ENCODE measurements around the gene GLMP.

Gene GLMP

DNA sequence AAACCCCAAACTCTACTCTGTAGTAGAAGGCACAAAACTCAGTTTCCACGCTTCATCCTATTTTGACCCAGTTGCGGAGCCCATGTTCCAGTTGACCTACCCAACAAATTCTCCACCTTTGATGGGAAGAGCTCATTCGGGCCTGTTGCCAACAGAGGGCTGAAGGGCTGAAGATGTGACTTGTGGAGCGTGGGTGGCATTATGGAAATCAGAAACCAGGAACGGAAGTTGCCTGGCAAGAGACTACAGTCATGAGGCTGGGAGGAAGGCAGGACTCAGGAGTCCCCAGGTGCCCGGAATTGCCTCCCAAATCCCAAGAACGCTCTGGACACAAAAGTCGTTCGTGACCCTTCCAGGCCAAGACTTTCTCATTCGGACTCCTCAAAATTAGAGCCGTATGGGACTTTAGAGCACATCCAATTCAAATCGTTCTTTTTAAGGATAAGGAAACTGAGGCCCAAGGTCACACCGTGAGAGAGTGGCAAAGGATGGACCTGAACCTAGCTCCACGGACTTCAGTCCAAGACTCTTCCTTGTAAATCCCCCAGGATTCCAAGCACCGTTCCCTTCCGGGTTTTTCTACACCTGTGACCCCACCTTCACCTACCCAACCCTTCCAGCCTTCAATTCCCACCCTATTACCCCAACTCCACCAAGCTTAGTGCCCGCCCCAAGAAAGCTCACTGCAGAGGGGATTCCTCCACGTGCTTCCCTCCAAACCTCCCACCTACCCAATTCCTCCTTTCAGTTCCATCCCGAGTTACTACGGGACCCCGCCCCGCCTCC lies 13.6 kb downstream of the GLMP start:
- Histone ChIP-seq H3K9me3 (ENCODE audit: control insufficient read depth, insufficient read depth, low read length) (no peaks in the 10 kb centered on the region), H3K9ac (ENCODE audit: low read depth, low read length) (peak overlapping the region; percentile 56), H3K4me1 (ENCODE audit: insufficient read depth, low read length) (peaks cover 8% of the 10 kb centered on the region; the same call in 1 of the 2 replicates), H3K36me3 (ENCODE audit: insufficient read depth, low read length) (peaks cover 18% of the 10 kb centered on the region)

DNA sequence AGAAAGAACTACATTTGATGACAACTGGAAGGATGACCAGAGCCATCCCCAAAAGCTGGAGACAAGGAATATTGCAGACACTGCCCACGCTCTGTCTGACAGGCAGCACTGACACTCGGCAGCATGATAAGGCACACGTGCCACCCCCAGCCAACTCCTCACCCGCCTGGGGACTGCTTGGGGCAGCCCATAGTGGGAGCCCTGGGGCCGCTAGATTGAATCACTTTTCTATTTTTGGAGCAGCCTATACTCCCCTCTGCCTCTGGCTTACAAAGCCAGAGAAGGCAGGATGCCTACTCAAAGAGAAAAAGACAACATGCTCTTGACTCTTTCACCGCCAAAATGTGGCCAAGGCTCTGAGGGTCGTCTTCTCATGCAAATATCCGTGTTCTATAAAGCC lies 14.2 kb downstream of the GLMP start:
- Histone ChIP-seq H3K4me1 (ENCODE audit: insufficient read depth, low read length) (peaks cover 8% of the 10 kb centered on the region; the same call in 1 of the 2 replicates), H3K9ac (ENCODE audit: low read depth, low read length) (peak overlapping the region; percentile 56), H3K9me3 (ENCODE audit: control insufficient read depth, insufficient read depth, low read length) (no peaks in the 10 kb centered on the region), H3K36me3 (ENCODE audit: insufficient read depth, low read length) (peaks cover 21% of the 10 kb centered on the region)

GRCh38 chr1:156279837-156280236 lies 15.6 kb downstream of the GLMP start:
- Histone ChIP-seq H3K36me3 (ENCODE audit: insufficient read depth, low read length) (peaks cover 30% of the 10 kb centered on the region), H3K9ac (ENCODE audit: low read depth, low read length) (no peak overlapping the region), H3K9me3 (ENCODE audit: control insufficient read depth, insufficient read depth, low read length) (no peaks in the 10 kb centered on the region), H3K4me1 (ENCODE audit: insufficient read depth, low read length) (peaks cover 8% of the 10 kb centered on the region; the same call in 1 of the 2 replicates)

- peaks cover 48% of the 10 kb centered on the region for H3K36me3 ChIP-seq (ENCODE audit: insufficient read depth, low read length)
Measured at GRCh38 chr1:156276966-156277381, 18.5 kb downstream of the GLMP start.

GRCh38 chr1:156276532-156276931 lies 18.9 kb downstream of the GLMP start:
- no peaks in the 10 kb centered on the region for H3K4me1 ChIP-seq (ENCODE audit: insufficient read depth, low read length)
- H3K9me3 ChIP-seq (ENCODE audit: control insufficient read depth, insufficient read depth, low read length) = no peaks in the 10 kb centered on the region
- H3K36me3 ChIP-seq (ENCODE audit: insufficient read depth, low read length) = peaks cover 48% of the 10 kb centered on the region
- H3K9ac ChIP-seq (ENCODE audit: low read depth, low read length) = no peak overlapping the region

More at GRCh38 chr1:156276966-156277381, 18.5 kb downstream of the GLMP start:
- H3K9me3 ChIP-seq (ENCODE audit: control insufficient read depth, insufficient read depth, low read length) = no peaks in the 10 kb centered on the region
- H3K9ac ChIP-seq (ENCODE audit: low read depth, low read length) = no peak overlapping the region
- no peaks in the 10 kb centered on the region for H3K4me1 ChIP-seq (ENCODE audit: insufficient read depth, low read length)

DNA sequence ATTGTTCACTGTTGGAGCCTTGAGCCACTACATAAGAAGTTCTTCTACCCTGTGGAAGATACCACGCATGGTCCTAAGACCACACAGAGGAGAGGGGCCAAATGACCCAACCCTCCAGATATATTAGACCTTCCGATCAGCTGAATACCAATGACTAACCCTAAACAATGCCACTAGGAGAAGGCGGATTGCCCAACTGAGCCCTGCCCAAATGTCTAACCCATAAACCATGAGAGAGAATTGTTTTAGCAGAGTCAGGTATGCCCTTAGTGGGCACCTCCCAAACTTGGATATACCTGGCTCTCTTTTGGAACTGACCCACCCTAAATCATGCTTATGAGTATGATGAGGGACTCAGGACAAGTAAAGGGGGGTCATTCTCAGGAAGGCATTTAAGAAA lies 25.2 kb downstream of the GLMP start:
- Histone ChIP-seq H3K36me3 (ENCODE audit: insufficient read depth, low read length) (peaks cover 54% of the 10 kb centered on the region), H3K9ac (ENCODE audit: low read depth, low read length) (no peak overlapping the region), H3K4me1 (ENCODE audit: insufficient read depth, low read length) (no peaks in the 10 kb centered on the region), H3K9me3 (ENCODE audit: control insufficient read depth, insufficient read depth, low read length) (no peaks in the 10 kb centered on the region)

DNA sequence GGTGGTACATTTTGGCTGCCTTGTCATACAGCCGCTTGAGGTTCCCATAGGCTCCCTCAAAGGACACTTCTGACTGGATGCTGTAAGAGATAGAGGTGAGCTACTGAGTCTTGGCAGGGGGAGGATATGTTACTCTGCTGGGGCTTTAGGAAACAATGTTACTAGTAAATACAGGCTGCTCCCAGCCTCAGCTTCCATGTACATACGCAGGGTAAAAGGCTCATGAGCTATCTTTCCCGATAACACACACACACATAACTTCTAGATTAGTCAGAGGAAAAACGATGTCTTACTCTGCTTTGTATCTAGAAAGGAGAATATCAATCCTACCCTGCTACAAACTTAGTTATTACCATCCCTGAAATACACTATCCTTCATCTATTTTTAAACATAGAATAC lies 27.1 kb downstream of the GLMP start:
- no peaks in the 10 kb centered on the region for H3K4me1 ChIP-seq (ENCODE audit: insufficient read depth, low read length)
- no peak overlapping the region for H3K9ac ChIP-seq (ENCODE audit: low read depth, low read length)
- H3K36me3 ChIP-seq (ENCODE audit: insufficient read depth, low read length) = peaks cover 43% of the 10 kb centered on the region
- H3K9me3 ChIP-seq (ENCODE audit: control insufficient read depth, insufficient read depth, low read length) = no peaks in the 10 kb centered on the region

GRCh38 chr1:156266051-156266450 lies 29.4 kb downstream of the GLMP start:
- no peaks in the 10 kb centered on the region for H3K4me1 ChIP-seq (ENCODE audit: insufficient read depth, low read length)
- no peak overlapping the region for H3K9ac ChIP-seq (ENCODE audit: low read depth, low read length)
- no peaks in the 10 kb centered on the region for H3K9me3 ChIP-seq (ENCODE audit: control insufficient read depth, insufficient read depth, low read length)
- peaks cover 46% of the 10 kb centered on the region for H3K36me3 ChIP-seq (ENCODE audit: insufficient read depth, low read length)

DNA sequence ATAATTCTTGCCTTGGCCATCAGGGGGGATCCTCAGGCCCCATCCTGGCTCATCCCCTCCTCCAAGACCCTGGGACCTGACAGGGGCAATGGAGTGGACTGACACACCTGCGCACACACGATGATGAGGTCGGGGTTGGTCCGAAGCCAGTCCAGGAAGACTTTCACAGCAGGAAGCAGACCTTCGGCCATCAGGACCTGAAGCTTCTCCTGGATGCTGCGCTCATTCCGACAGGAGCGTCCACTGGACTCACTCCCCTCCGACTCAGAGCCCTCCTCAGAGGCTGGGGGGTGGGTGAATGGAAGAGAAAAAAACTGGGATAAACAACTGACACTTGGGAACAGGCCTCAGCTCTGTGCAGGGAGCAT lies 32.2 kb downstream of the GLMP start:
- H3K4me1 ChIP-seq (ENCODE audit: insufficient read depth, low read length) = no peaks in the 10 kb centered on the region
- H3K36me3 ChIP-seq (ENCODE audit: insufficient read depth, low read length) = peaks cover 57% of the 10 kb centered on the region
- H3K9ac ChIP-seq (ENCODE audit: low read depth, low read length) = no peak overlapping the region
- no peaks in the 10 kb centered on the region for H3K9me3 ChIP-seq (ENCODE audit: control insufficient read depth, insufficient read depth, low read length)

- Histone ChIP-seq H3K36me3 (ENCODE audit: insufficient read depth, low read length) (peaks cover 58% of the 10 kb centered on the region), H3K9ac (ENCODE audit: low read depth, low read length) (no peak overlapping the region), H3K9me3 (ENCODE audit: control insufficient read depth, insufficient read depth, low read length) (no peaks in the 10 kb centered on the region), H3K4me1 (ENCODE audit: insufficient read depth, low read length) (no peaks in the 10 kb centered on the region)
Measured at GRCh38 chr1:156262461-156263287, 32.8 kb downstream of the GLMP start.

DNA sequence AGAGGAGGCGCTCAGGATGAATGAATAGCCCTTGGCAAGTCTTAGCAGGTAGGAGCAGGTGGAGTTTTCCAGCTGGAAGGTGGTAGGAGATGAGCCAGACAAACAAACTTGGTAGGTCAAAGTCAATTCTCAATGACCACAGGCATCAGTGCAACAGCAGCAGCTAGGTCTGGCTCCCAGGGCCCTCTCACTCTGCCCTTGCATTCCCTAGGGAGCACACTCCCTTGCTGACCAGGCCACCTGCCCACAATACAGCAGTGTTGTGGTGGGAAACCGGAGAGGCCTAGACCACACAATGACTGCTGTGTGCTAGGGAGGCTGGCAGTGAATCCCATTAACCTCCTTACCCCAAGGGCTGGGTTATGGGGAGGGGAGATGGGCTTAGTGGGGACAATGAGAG lies 34.6 kb downstream of the GLMP start:
- H3K36me3 ChIP-seq (ENCODE audit: insufficient read depth, low read length) = peaks cover 64% of the 10 kb centered on the region
- H3K9ac ChIP-seq (ENCODE audit: low read depth, low read length) = no peak overlapping the region
- H3K9me3 ChIP-seq (ENCODE audit: control insufficient read depth, insufficient read depth, low read length) = no peaks in the 10 kb centered on the region
- no peaks in the 10 kb centered on the region for H3K4me1 ChIP-seq (ENCODE audit: insufficient read depth, low read length)

DNA sequence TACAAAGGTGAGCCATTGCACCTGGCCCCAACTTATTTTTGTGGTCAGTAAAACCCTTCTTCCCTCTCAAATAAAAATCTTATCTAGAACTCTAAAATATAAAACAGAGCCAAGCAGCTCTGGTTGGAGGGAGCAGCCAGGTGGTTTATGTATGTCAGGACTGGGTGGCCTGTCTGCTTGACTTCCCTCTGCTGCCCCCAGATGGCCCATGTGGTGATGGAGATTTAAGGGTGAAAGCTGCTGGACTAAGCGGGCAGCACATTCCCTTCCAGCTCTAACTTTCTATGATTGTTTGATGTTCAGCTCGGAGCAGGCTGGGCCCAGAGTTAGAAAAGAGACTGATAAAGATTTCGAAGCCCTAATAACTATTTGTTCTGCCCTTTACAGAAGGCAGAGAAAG lies 35.7 kb downstream of the GLMP start:
- Histone ChIP-seq H3K36me3 (ENCODE audit: insufficient read depth, low read length) (peaks cover 60% of the 10 kb centered on the region), H3K9me3 (ENCODE audit: control insufficient read depth, insufficient read depth, low read length) (no peaks in the 10 kb centered on the region), H3K4me1 (ENCODE audit: insufficient read depth, low read length) (no peaks in the 10 kb centered on the region), H3K9ac (ENCODE audit: low read depth, low read length) (no peak overlapping the region)

GRCh38 chr1:156258859-156259258 lies 36.6 kb downstream of the GLMP start:
- no peak overlapping the region for H3K9ac ChIP-seq (ENCODE audit: low read depth, low read length)
- H3K9me3 ChIP-seq (ENCODE audit: control insufficient read depth, insufficient read depth, low read length) = no peaks in the 10 kb centered on the region
- peaks cover 60% of the 10 kb centered on the region for H3K36me3 ChIP-seq (ENCODE audit: insufficient read depth, low read length)
- H3K4me1 ChIP-seq (ENCODE audit: insufficient read depth, low read length) = no peaks in the 10 kb centered on the region

- H3K9me3 ChIP-seq (ENCODE audit: control insufficient read depth, insufficient read depth, low read length) = no peaks in the 10 kb centered on the region
- H3K36me3 ChIP-seq (ENCODE audit: insufficient read depth, low read length) = peaks cover 57% of the 10 kb centered on the region
- H3K4me1 ChIP-seq (ENCODE audit: insufficient read depth, low read length) = no peaks in the 10 kb centered on the region
- no peak overlapping the region for H3K9ac ChIP-seq (ENCODE audit: low read depth, low read length)
Measured at GRCh38 chr1:156257711-156258110, 37.8 kb downstream of the GLMP start.

GRCh38 chr1:156253634-156254033 lies 41.8 kb downstream of the GLMP start:
- Histone ChIP-seq H3K9me3 (ENCODE audit: control insufficient read depth, insufficient read depth, low read length) (no peaks in the 10 kb centered on the region), H3K4me1 (ENCODE audit: insufficient read depth, low read length) (no peaks in the 10 kb centered on the region), H3K36me3 (ENCODE audit: insufficient read depth, low read length) (peaks cover 38% of the 10 kb centered on the region)

More at GRCh38 chr1:156253634-156254033, 41.8 kb downstream of the GLMP start:
- H3K9ac ChIP-seq (ENCODE audit: low read depth, low read length) = no peak overlapping the region

Measured in ES-I3 (cell line).